Measurements from ENCODE around the gene RCAN2.

Gene RCAN2

DNA sequence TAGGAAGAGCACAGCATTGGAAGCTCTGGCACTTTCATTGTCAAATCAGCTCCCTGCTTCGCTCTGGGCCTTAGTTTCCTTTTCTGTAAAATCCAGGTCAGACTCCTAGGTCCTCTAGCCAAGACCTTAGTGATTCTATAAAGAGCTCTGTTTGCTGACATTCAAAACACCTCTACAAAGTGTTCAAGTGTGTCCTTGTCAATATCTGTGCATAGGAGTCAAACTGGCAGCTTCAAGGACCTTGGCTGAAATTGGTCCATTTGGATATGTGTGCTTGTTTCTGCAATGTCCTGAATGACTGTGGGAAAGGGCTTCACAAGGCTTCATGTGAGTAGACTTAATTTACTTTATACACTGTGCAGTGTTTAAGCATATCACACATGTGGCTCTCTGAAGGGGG lies 246.6 kb downstream of the RCAN2 start:
- FAIRE-seq: no peak

DNA sequence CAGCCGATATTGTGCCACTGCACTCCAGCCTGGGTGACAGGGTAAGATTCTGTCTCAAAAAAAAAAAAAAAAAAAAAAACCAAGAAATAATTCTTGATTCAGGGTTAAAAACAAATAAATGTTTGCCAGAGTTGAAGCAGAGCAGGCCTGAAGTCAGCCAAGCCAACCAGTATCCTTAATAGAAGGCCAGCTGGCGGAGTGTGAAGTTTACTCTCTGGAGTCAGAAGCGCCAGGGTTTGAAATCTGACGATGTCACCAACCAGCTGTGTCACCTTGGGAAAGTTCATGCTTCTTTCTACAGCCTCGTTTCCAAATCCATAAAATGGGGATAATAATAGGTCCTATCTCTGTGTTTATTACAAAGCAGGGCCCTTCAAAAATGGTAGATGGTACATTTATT lies 247.5 kb downstream of the RCAN2 start:
- no peak for DNase-seq (ENCODE audit: insufficient read length, low spot score)
- no peak for FAIRE-seq
- TF ChIP-seq POLR2AphosphoS5 (IDR thresholded peaks at IDR 0.05; ENCODE audit: low read depth, low read length): no peak

More for the DNA sequence above, 246.6 kb downstream of the RCAN2 start:
- no peak for TF ChIP-seq TAF1 (IDR thresholded peaks at IDR 0.05; ENCODE audit: low read depth, low read length)
- no peak for TF ChIP-seq POU2F2 (IDR thresholded peaks at IDR 0.05; ENCODE audit: low read depth, low read length)
- no peak for TF ChIP-seq POLR2AphosphoS5 (IDR thresholded peaks at IDR 0.05; ENCODE audit: low read depth, low read length)
- TF ChIP-seq POLR2A (IDR thresholded peaks at IDR 0.05; ENCODE audit: low read depth, low read length): no peak
- no peak for TF ChIP-seq SPI1 (IDR thresholded peaks at IDR 0.05; ENCODE audit: low read depth, low read length)
- TF ChIP-seq PAX5 (IDR thresholded peaks at IDR 0.05; ENCODE audit: insufficient read depth, low read length, severe bottlenecking): no peak
- DNase-seq (ENCODE audit: insufficient read length, low spot score): no peak

DNA sequence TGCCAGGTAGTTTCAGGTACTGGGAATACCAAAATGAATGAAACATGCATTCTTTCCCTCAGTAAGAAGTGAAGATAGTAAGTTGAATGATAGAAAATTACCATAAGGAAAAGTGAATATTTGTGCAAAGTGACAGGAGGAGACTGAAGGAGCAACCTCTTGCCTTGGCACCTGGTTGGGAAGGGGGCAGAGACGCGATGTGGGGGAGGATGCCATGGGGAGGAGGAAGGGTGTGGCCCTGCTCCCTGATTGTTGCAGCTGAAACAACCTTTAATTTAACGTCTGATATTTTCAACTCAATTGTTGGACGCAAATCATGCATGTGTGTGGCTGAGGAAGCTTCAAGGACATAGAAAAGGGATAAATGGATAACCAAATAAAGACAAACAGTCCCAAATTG lies 248.3 kb downstream of the RCAN2 start:
- no peak for DNase-seq (ENCODE audit: insufficient read length, low spot score)
- FAIRE-seq: no peak
- no peak for TF ChIP-seq PAX5 (IDR thresholded peaks at IDR 0.05; ENCODE audit: insufficient read depth, low read length, severe bottlenecking)
- no peak for TF ChIP-seq POLR2A (IDR thresholded peaks at IDR 0.05; ENCODE audit: low read depth, low read length)
- no peak for TF ChIP-seq POU2F2 (IDR thresholded peaks at IDR 0.05; ENCODE audit: low read depth, low read length)
- TF ChIP-seq TAF1 (IDR thresholded peaks at IDR 0.05; ENCODE audit: low read depth, low read length): no peak
- TF ChIP-seq POLR2AphosphoS5 (IDR thresholded peaks at IDR 0.05; ENCODE audit: low read depth, low read length): no peak
- TF ChIP-seq SPI1 (IDR thresholded peaks at IDR 0.05; ENCODE audit: low read depth, low read length): no peak

DNA sequence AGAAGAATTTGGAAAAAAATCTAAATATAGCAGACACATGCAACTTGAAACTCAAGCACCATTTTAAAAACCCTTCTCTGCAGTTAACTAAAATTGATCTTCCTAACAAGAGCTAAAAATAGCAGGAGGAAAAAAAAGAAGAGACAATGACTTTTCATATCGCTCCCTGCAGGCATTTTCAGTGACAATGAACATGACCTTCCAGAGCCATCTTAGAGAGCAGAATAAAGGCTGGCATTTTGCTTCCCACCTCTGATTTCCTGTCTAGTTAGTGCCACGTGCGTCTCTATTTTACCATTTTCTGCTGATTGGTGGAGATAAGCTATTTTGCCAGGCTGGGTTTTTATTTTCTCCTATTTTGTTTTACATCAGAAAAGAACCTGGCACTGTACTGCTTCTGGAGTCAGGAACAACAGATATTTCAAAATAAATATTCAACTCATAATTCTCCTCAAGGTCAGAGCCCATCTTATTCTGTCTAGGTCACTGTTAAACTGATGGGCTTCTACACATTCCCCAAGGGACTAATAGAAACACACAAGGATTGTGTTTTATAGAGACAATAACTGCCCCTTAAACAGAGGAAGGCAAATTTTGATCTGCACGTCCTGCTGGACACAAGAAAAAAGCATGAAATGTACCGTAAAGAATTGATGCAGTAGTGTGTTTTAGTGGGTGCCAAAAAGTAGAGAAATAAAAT lies 250.2 kb downstream of the RCAN2 start:
- FAIRE-seq (no peak), DNase-seq (ENCODE audit: insufficient read length, low spot score) (no peak)
- TF ChIP-seq SPI1 (IDR thresholded peaks at IDR 0.05; ENCODE audit: low read depth, low read length): no peak
- TF ChIP-seq PAX5 (IDR thresholded peaks at IDR 0.05; ENCODE audit: insufficient read depth, low read length, severe bottlenecking): no peak
- TF ChIP-seq TAF1 (IDR thresholded peaks at IDR 0.05; ENCODE audit: low read depth, low read length): no peak
- TF ChIP-seq POLR2AphosphoS5 (IDR thresholded peaks at IDR 0.05; ENCODE audit: low read depth, low read length): no peak
- no peak for TF ChIP-seq POU2F2 (IDR thresholded peaks at IDR 0.05; ENCODE audit: low read depth, low read length)
- no peak for TF ChIP-seq POLR2A (IDR thresholded peaks at IDR 0.05; ENCODE audit: low read depth, low read length)

DNA sequence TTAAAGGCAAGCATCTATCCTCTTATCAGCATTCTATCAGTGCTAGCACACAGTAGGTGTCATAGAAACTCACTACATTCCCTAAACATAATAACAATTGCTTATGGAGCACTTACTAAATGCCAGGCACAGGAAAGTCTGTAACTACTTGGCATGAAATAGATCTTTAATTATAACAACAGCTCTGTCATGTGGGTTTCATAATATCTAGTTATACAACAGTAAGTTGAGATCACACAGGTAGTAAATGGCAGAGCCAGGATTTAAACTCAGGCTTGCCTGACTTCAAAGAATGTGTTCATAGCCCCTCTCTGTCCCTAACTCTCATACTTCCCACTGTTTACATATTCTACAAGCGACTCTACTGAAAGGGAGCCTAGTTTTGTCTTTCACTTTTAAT lies 254.5 kb downstream of the RCAN2 start:
- DNase-seq (ENCODE audit: insufficient read length, low spot score) (no peak), FAIRE-seq (no peak)
- TF ChIP-seq SPI1 (IDR thresholded peaks at IDR 0.05; ENCODE audit: low read depth, low read length) (no peak), POU2F2 (IDR thresholded peaks at IDR 0.05; ENCODE audit: low read depth, low read length) (no peak), PAX5 (IDR thresholded peaks at IDR 0.05; ENCODE audit: insufficient read depth, low read length, severe bottlenecking) (no peak), POLR2A (IDR thresholded peaks at IDR 0.05; ENCODE audit: low read depth, low read length) (no peak), POLR2AphosphoS5 (IDR thresholded peaks at IDR 0.05; ENCODE audit: low read depth, low read length) (no peak)

DNA sequence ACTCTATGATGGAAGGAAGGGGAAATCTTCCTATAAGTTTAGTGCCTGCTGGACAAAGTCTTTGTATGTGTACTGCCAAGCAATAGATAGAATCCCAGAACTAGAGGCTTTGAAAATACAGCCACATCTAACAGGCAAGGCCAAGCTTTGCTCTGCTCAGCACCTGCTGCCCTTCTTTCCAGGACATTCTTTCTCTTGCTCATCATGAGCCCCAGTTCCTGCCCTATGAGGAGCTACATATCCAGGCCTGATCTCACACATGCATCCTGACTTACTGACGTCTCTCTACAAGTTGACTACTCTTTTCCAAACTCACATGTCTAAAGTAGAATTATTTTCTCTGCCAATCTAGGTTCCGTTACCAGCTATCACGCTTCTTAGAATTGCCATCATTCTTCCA lies 256.0 kb downstream of the RCAN2 start:
- TF ChIP-seq POU2F2 (IDR thresholded peaks at IDR 0.05; ENCODE audit: low read depth, low read length) (no peak), POLR2A (IDR thresholded peaks at IDR 0.05; ENCODE audit: low read depth, low read length) (no peak), TAF1 (IDR thresholded peaks at IDR 0.05; ENCODE audit: low read depth, low read length) (no peak), POLR2AphosphoS5 (IDR thresholded peaks at IDR 0.05; ENCODE audit: low read depth, low read length) (no peak), SPI1 (IDR thresholded peaks at IDR 0.05; ENCODE audit: low read depth, low read length) (no peak), PAX5 (IDR thresholded peaks at IDR 0.05; ENCODE audit: insufficient read depth, low read length, severe bottlenecking) (no peak)
- DNase-seq (ENCODE audit: insufficient read length, low spot score): no peak
- no peak for FAIRE-seq

DNA sequence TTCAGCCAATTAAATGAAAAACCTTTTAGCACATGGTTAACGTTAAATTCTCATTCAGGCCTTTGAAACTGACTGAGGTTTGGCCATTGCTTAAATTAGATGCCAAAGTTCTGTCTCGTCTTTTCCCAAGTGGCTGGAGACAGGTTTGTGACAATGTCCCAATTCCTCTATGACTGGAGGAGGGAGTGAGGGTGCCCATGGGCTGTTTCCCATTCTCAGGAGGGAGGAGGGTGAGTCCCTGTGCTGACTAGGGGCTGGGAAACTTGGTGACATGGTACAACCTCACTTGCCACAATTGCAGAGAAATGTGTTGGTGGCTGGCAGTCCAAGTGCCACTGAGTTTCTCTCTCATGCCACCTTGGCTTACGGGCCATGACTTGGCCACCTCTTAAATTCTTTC lies 256.5 kb downstream of the RCAN2 start:
- FAIRE-seq (peak; percentile 33), DNase-seq (ENCODE audit: insufficient read length, low spot score) (no peak)
- no peak for TF ChIP-seq SPI1 (IDR thresholded peaks at IDR 0.05; ENCODE audit: low read depth, low read length)
- TF ChIP-seq POU2F2 (IDR thresholded peaks at IDR 0.05; ENCODE audit: low read depth, low read length): no peak
- TF ChIP-seq POLR2A (IDR thresholded peaks at IDR 0.05; ENCODE audit: low read depth, low read length): no peak
- no peak for TF ChIP-seq TAF1 (IDR thresholded peaks at IDR 0.05; ENCODE audit: low read depth, low read length)
- TF ChIP-seq POLR2AphosphoS5 (IDR thresholded peaks at IDR 0.05; ENCODE audit: low read depth, low read length): no peak
- no peak for TF ChIP-seq PAX5 (IDR thresholded peaks at IDR 0.05; ENCODE audit: insufficient read depth, low read length, severe bottlenecking)

DNA sequence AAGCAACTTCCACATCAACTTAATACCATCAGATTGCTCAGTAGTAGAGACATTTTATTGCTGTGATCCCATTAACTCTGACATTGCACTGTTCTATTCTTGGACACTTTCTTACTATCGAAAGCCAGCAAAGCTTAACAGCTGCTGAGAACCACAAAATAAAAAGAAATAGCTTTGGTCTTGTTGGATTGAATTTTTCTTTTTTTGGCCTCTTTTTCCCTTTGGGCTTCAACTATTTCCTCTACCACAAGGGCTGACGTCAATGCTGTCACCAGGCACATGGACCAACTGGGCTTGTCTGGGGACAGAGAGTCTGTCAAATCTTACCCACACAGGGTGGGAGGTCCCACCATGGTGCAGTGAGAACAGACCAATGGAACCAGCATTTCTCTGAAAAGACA lies 257.1 kb downstream of the RCAN2 start:
- DNase-seq (ENCODE audit: insufficient read length, low spot score): no peak
- FAIRE-seq: no peak

DNA sequence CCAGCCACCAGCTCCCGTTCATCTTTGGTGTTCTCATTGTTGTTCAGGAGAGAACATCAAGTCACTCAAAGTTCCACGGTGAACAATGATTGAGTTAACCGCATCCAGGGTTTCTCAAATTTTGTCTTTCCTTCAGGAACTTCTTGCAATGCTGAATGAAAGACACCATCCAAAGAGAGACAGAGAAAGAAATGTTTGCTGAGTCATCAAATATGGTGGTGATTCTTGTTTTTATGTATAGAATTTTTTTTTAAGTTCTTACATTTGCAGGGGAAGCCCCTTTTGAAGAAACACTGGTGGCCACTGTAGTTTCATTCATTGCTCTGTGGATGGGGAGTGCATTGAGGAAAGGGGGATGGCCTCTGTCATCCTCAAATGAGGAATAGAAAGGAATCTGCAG lies 258.1 kb downstream of the RCAN2 start:
- TF ChIP-seq SPI1 (IDR thresholded peaks at IDR 0.05; ENCODE audit: low read depth, low read length) (no peak), POLR2A (IDR thresholded peaks at IDR 0.05; ENCODE audit: low read depth, low read length) (no peak)
- FAIRE-seq (no peak), DNase-seq (ENCODE audit: insufficient read length, low spot score) (no peak)

More for the DNA sequence above, 257.1 kb downstream of the RCAN2 start:
- TF ChIP-seq POLR2A (IDR thresholded peaks at IDR 0.05; ENCODE audit: low read depth, low read length): no peak
- TF ChIP-seq SPI1 (IDR thresholded peaks at IDR 0.05; ENCODE audit: low read depth, low read length): no peak
- no peak for TF ChIP-seq PAX5 (IDR thresholded peaks at IDR 0.05; ENCODE audit: insufficient read depth, low read length, severe bottlenecking)
- TF ChIP-seq POU2F2 (IDR thresholded peaks at IDR 0.05; ENCODE audit: low read depth, low read length): no peak
- TF ChIP-seq TAF1 (IDR thresholded peaks at IDR 0.05; ENCODE audit: low read depth, low read length): no peak
- no peak for TF ChIP-seq POLR2AphosphoS5 (IDR thresholded peaks at IDR 0.05; ENCODE audit: low read depth, low read length)

DNA sequence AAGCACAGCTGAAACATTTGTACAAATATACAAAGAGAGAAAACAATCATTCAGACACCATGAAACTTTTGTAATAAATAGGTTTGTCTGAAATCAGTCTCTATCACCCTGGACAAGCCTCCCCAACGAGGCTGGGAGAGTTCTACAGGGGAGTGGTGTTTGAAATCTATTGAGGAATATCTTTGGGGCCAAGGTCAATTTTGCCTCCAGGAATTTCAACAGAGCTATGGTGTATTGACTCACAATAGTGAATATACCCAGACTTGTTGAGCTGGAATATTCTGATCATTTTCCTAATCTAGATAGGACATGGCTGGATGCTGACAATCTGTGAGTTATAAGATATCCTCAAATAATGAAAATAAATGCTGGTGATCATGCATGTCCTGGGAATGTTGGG lies 269.0 kb downstream of the RCAN2 start:
- FAIRE-seq (no peak), DNase-seq (ENCODE audit: insufficient read length, low spot score) (no peak)
- no peak for TF ChIP-seq POLR2A (IDR thresholded peaks at IDR 0.05; ENCODE audit: low read depth, low read length)
- no peak for TF ChIP-seq POU2F2 (IDR thresholded peaks at IDR 0.05; ENCODE audit: low read depth, low read length)
- no peak for TF ChIP-seq POLR2AphosphoS5 (IDR thresholded peaks at IDR 0.05; ENCODE audit: low read depth, low read length)
- no peak for TF ChIP-seq TAF1 (IDR thresholded peaks at IDR 0.05; ENCODE audit: low read depth, low read length)
- no peak for TF ChIP-seq PAX5 (IDR thresholded peaks at IDR 0.05; ENCODE audit: insufficient read depth, low read length, severe bottlenecking)
- TF ChIP-seq SPI1 (IDR thresholded peaks at IDR 0.05; ENCODE audit: low read depth, low read length): no peak

All from GM12891 (cell line).